Liver (tissue), 9 donors: ENCODE data around the gene IPPK. TPM values are rescaled to one million over a fixed set of nuclear protein-coding genes. Genes with fewer than 3 reads are reported as not detected.

Source experiments
- DNase-seq: peaks from one replicate; pipeline ENCODE4 v3.0.0-alpha.2; 2017; ENCODE audit warnings: low spot score
- H3K27ac ChIP-seq, 2 donors: one replicate each; pipeline ENCODE4 v1.7.0; 2013; ENCODE audit warnings: inconsistent platforms in 2 of 2, low read length in 2 of 2, control low read depth in 1 of 2, low read depth in 1 of 2, mild to moderate bottlenecking in 1 of 2
- H3K27me3 ChIP-seq, 4 donors: one replicate each; pipeline versions ENCODE4 v1.6.1 to v1.7.0; 2013; ENCODE audit warnings: low read length in 3 of 4, inconsistent platforms in 1 of 4, mild to moderate bottlenecking in 1 of 4, moderate library complexity in 1 of 4; ENCODE audit not compliant: control insufficient read depth in 4 of 4, insufficient read depth in 4 of 4
- H3K36me3 ChIP-seq, 4 donors: one replicate each; pipeline versions ENCODE4 v1.6.1 to v1.7.0; 2013; ENCODE audit warnings: low read length in 3 of 4, mild to moderate bottlenecking in 3 of 4, low read depth in 1 of 4, moderate library complexity in 1 of 4; ENCODE audit not compliant: control insufficient read depth in 4 of 4, insufficient read depth in 3 of 4
- H3K4me1 ChIP-seq, 4 donors: one replicate each; pipeline versions ENCODE4 v1.6.1 to v1.7.0; 2013; ENCODE audit warnings: low read length in 3 of 4, mild to moderate bottlenecking in 3 of 4, moderate library complexity in 1 of 4; ENCODE audit not compliant: control insufficient read depth in 4 of 4, insufficient read depth in 4 of 4
- H3K4me3 ChIP-seq, 3 donors: one replicate each; pipeline versions ENCODE4 v1.6.1 to v1.7.0; 2013; ENCODE audit warnings: low read length in 3 of 3, control low read depth in 1 of 3, low read depth in 1 of 3, mild to moderate bottlenecking in 1 of 3
- H3K9ac ChIP-seq, 2 donors: one replicate each; pipeline ENCODE4 v1.7.0; 2013; ENCODE audit warnings: low read length in 2 of 2, mild to moderate bottlenecking in 2 of 2, moderate library complexity in 2 of 2, control low read depth in 1 of 2, low read depth in 1 of 2
- H3K9me3 ChIP-seq, 4 donors: one replicate each; pipeline versions ENCODE4 v1.6.1 to v1.7.0; 2013; ENCODE audit warnings: low read length in 3 of 4; ENCODE audit not compliant: control insufficient read depth in 4 of 4
- EGR1 ChIP-seq, 2 donors: IDR thresholded peaks; 2 replicates each; pipeline ENCODE4 v1.6.1; 2016 to 2018; ENCODE audit warnings: antibody characterized with exemption in 2 of 2, low read depth in 2 of 2
- FOXA1 ChIP-seq: IDR thresholded peaks from 2 replicates; pipeline ENCODE4 v1.6.1; 2016; ENCODE audit warnings: antibody characterized with exemption
- FOXA2 ChIP-seq: IDR thresholded peaks from 2 replicates; pipeline ENCODE4 v1.6.1; 2016; ENCODE audit warnings: antibody characterized with exemption
- GABPA ChIP-seq, 2 donors: IDR thresholded peaks in 1 of 2; conservative IDR thresholded peaks in 1 of 2; 2 replicates each; pipeline ENCODE4 v1.6.1; 2016; ENCODE audit warnings: antibody characterized with exemption in 2 of 2, mild to moderate bottlenecking in 1 of 2, moderate library complexity in 1 of 2
- HNF4A ChIP-seq, 2 donors: conservative IDR thresholded peaks; 2 replicates each; pipeline ENCODE4 v1.6.1; 2016; ENCODE audit warnings: antibody characterized with exemption in 2 of 2, mild to moderate bottlenecking in 2 of 2
- JUND ChIP-seq, 2 donors: IDR thresholded peaks; 2 replicates each; pipeline ENCODE4 v1.6.1; 2016; ENCODE audit warnings: antibody characterized with exemption in 2 of 2
- RAD21 ChIP-seq, 2 donors: IDR thresholded peaks; 2 replicates each; pipeline ENCODE4 v1.6.1; 2016; ENCODE audit warnings: antibody characterized with exemption in 2 of 2, mild to moderate bottlenecking in 2 of 2
- RXRA ChIP-seq, 2 donors: IDR thresholded peaks; 2 replicates each; pipeline ENCODE4 v1.6.1; 2017 to 2018; ENCODE audit warnings: antibody characterized with exemption in 2 of 2, mild to moderate bottlenecking in 1 of 2
- TAF1 ChIP-seq: conservative IDR thresholded peaks from 2 replicates; pipeline ENCODE4 v1.6.1; 2016; ENCODE audit warnings: antibody characterized with exemption, mild to moderate bottlenecking
- YY1 ChIP-seq: IDR thresholded peaks from 2 replicates; pipeline ENCODE4 v1.6.1; 2016; ENCODE audit warnings: antibody characterized with exemption, mild to moderate bottlenecking
- WGBS: extraction: QIAGEN DNeasy Blood & Tissue Kit; methylation state at CpG from one replicate; pipeline ENCODE4 v1.1.7; 2013; 5-methylcytosine and 5-hydroxymethylcytosine counted together
- polyA plus RNA-seq, 2 donors: library from polyadenylated mRNA; stranded (reverse) in 1 of 2; unstranded in 1 of 2; fragments of 200-250 nt in 1 of 2; fragments of >200 nt in 1 of 2; fragmentation: Nextera tagmentation in 1 of 2; extraction: Ambion mirVana in 1 of 2; gene quantifications; one replicate each; pipeline versions ENCODE4 v1.2.1 to v1.2.3, GENCODE V29; 2013 to 2015
- total RNA-seq, 2 donors: library from RNA; depleted of rRNA; stranded (reverse); fragments of >200 nt; gene quantifications; one replicate each; pipeline ENCODE4 v1.2.3, GENCODE V29; 2014
- TF ChIP-seq, protein P1 (sequence below): IDR thresholded peaks from 2 replicates; pipeline ENCODE4 v1.6.1; 2016; ENCODE audit warnings: antibody characterized with exemption
- TF ChIP-seq, protein P2 (sequence below): fragments of 150-350 bp; IDR thresholded peaks from 2 replicates; pipeline ENCODE4 v1.5.1; 2017; ENCODE audit warnings: improper control_type of control experiment, low read depth, low read length; ENCODE audit not compliant: missing input control
- TF ChIP-seq, protein P3 (sequence below): IDR thresholded peaks from 2 replicates; pipeline ENCODE4 v1.6.1; 2016; ENCODE audit warnings: antibody characterized with exemption
- TF ChIP-seq, protein P4 (sequence below): IDR thresholded peaks from 2 replicates; pipeline ENCODE4 v1.6.1; 2016; ENCODE audit warnings: antibody characterized with exemption
- donor health status: healthy.
- donor health status: healthy.
- donor health status: healthy.
- donor health status: healthy.
- donor health status: healthy.

The IPPK gene
- total and polyA plus RNA-seq, 4 donors, result 2.1 to 5.9 (median 3.6) TPM

DNA sequence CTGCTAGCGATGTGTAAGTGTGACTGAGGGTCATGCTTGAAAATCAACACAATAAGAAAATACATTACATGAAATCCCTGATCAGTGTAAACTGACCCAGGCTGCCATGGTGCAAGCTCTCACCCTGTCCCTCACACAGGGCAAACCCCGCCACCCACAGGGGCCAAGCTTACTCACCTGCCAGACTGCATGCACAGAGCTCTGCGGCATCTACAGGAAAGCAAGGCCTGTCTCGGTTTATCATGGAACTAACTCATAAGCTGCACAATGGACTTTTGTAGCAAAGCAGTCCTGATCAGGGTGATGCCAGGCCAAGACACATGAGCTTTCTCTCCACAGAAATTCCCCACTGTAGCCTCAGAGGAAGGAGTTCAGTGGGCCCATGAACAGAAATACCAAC, 9.7 kb downstream of the IPPK start (continued):
- TF ChIP-seq, protein P1, sequence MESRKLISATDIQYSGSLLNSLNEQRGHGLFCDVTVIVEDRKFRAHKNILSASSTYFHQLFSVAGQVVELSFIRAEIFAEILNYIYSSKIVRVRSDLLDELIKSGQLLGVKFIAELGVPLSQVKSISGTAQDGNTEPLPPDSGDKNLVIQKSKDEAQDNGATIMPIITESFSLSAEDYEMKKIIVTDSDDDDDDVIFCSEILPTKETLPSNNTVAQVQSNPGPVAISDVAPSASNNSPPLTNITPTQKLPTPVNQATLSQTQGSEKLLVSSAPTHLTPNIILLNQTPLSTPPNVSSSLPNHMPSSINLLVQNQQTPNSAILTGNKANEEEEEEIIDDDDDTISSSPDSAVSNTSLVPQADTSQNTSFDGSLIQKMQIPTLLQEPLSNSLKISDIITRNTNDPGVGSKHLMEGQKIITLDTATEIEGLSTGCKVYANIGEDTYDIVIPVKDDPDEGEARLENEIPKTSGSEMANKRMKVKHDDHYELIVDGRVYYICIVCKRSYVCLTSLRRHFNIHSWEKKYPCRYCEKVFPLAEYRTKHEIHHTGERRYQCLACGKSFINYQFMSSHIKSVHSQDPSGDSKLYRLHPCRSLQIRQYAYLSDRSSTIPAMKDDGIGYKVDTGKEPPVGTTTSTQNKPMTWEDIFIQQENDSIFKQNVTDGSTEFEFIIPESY, result no peak

DNA sequence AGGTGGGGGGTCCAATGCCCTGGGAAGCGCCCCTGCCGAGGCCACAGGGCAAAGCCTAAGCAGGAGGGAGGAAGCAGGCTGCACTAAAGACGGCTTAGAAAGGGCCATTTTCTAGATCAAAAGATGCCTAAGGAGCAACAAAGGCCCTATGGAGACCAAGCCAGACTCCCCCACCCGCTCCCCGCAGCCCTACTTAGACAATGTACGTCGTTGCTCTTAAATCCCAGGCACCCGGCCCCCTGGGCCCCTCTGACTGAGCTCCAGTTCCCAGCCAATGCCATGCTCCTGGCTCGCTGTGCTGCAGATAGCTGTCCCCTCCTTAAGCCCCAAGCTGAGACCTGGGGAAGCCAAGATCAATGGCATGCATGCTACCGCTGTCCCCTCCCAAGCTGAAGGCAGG, 10.3 kb downstream of the IPPK start:
- DNase-seq, result no peak
- H3K27ac ChIP-seq, result no peak overlapping the region
- H3K36me3 ChIP-seq, result peaks cover 3 to 5% (median 4%) of the 10 kb centered on the region in 4 donors
- no peak overlapping the region for H3K9ac ChIP-seq
- no peaks in the 10 kb centered on the region for H3K27me3 ChIP-seq
- H3K4me3 ChIP-seq, result no peak overlapping the region
- H3K9me3 ChIP-seq, result no peaks in the 10 kb centered on the region
- WGBS, result 93% methylated on average over 10 of the region's 10 CpGs
- peaks cover 9 to 16% (median 11%) of the 10 kb centered on the region in 4 donors for H3K4me1 ChIP-seq
- no peak for TF ChIP-seq JUND (IDR thresholded peaks at IDR 0.05)
- TF ChIP-seq, protein P2, sequence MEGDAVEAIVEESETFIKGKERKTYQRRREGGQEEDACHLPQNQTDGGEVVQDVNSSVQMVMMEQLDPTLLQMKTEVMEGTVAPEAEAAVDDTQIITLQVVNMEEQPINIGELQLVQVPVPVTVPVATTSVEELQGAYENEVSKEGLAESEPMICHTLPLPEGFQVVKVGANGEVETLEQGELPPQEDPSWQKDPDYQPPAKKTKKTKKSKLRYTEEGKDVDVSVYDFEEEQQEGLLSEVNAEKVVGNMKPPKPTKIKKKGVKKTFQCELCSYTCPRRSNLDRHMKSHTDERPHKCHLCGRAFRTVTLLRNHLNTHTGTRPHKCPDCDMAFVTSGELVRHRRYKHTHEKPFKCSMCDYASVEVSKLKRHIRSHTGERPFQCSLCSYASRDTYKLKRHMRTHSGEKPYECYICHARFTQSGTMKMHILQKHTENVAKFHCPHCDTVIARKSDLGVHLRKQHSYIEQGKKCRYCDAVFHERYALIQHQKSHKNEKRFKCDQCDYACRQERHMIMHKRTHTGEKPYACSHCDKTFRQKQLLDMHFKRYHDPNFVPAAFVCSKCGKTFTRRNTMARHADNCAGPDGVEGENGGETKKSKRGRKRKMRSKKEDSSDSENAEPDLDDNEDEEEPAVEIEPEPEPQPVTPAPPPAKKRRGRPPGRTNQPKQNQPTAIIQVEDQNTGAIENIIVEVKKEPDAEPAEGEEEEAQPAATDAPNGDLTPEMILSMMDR, result no peak
- no peak for TF ChIP-seq FOXA1
- no peak for TF ChIP-seq FOXA2
- no peak for TF ChIP-seq GABPA (IDR thresholded peaks at IDR 0.05 in 1 of 2, conservative IDR thresholded peaks at IDR 0.05 in 1 of 2)

DNA sequence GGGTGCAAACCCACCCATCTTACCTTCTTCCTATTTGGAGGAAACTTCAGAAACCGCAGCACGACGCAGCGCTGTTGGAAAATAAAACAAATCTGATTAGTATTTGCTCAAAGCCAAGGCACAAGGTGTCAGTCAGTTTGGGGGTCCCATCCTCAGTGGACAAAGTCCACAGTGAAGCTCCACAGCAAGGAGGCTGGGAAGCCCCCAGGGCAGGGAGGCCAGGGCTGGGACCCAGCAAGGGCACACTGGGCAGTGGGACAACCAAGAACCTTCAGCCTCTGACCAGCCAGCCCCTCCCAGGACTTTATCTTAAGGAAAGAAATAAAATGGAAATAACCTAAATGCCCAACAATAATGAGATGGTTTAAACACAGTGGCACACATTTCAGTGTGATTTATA, 11.3 kb downstream of the IPPK start:
- Histone ChIP-seq H3K36me3 (peaks cover 3 to 6% (median 4%) of the 10 kb centered on the region in 4 donors), H3K9ac (no peak overlapping the region), H3K4me3 (no peak overlapping the region), H3K4me1 (peaks cover 9 to 16% (median 11%) of the 10 kb centered on the region in 4 donors), H3K9me3 (no peaks in the 10 kb centered on the region), H3K27ac (no peak overlapping the region), H3K27me3 (no peaks in the 10 kb centered on the region)
- 98% methylated on average over 4 of the region's 4 CpGs for whole genome bisulfite sequencing
- DNase-seq, result no peak
- TF ChIP-seq, protein P1, result no peak
- TF ChIP-seq, protein P3, sequence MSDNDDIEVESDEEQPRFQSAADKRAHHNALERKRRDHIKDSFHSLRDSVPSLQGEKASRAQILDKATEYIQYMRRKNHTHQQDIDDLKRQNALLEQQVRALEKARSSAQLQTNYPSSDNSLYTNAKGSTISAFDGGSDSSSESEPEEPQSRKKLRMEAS, result no peak
- TF ChIP-seq EGR1 (IDR thresholded peaks at IDR 0.05; ENCODE audit: low read depth in 2 of 2) (no peak), GABPA (IDR thresholded peaks at IDR 0.05 in 1 of 2, conservative IDR thresholded peaks at IDR 0.05 in 1 of 2) (no peak), FOXA1 (no peak), TAF1 (no peak), RAD21 (IDR thresholded peaks at IDR 0.05) (no peak), HNF4A (conservative IDR thresholded peaks at IDR 0.05) (no peak), YY1 (no peak), RXRA (IDR thresholded peaks at IDR 0.05) (no peak)
- TF ChIP-seq, protein P2, result no peak
- TF ChIP-seq, protein P4, sequence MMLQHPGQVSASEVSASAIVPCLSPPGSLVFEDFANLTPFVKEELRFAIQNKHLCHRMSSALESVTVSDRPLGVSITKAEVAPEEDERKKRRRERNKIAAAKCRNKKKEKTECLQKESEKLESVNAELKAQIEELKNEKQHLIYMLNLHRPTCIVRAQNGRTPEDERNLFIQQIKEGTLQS, result no peak
